CD4-positive, alpha-beta T cell treated with Interleukin-17A for 1 hour (primary cell): ENCODE measurements around the gene EPHA3.
"Not testable (repeated sequence)": the region's sequence is repeated elsewhere in the genome, so short reads cannot be mapped to it uniquely, and the experiment has no call there.

Experiments
- DNase-seq: peaks from one replicate; pipeline ENCODE4 v3.0.0-alpha.2; 2020

The EPHA3 gene

GRCh38 chr3:89289574-89290190 is 182.3 kb downstream of the EPHA3 start:
- DNase-seq: no peak

GRCh38 chr3:89297199-89297598 is 189.8 kb downstream of the EPHA3 start:
- DNase-seq: no peak

DNA sequence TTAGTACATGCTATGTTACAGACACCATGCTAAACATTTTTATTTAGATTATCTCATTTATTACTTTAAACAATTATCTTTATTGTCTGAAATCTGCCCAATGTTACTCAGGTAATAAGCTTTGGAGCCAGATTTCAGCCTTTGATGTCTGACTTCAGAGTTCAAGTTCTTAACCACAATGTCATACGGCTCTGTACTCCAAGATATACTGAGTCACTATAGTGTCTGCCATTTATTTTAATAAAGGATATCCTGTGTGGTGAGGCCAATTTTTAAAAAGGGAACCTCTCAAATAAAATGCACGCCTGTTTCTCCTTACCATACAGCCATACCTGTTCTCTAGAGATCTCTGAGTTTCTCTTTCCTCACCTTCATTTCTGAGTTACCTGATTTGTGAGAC is 193.1 kb downstream of the EPHA3 start:
- no peak for DNase-seq

DNA sequence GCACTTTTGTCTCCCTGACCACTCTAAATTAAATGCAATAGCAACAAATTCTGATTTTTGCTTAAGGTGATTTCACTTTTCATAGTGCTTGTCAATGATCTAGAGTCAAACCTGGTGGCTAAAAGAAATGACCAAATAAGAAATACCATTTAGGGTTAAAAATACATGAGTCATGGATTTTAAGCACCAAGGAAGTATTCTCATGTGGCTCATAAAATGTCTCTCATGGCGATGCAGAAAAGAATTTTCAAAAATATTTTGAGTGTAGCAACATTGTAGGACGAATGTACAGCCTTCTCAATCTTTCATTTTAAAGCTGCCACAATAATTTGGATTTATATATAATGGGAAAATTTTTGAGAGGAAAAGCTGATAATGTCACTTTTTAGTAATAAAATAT is 193.6 kb downstream of the EPHA3 start:
- DNase-seq: no peak

- DNase-seq: no peak
Observed at GRCh38 chr3:89303701-89304100, 196.3 kb downstream of the EPHA3 start.

- DNase-seq: no peak
Observed at GRCh38 chr3:89306540-89306939, 199.1 kb downstream of the EPHA3 start.

DNA sequence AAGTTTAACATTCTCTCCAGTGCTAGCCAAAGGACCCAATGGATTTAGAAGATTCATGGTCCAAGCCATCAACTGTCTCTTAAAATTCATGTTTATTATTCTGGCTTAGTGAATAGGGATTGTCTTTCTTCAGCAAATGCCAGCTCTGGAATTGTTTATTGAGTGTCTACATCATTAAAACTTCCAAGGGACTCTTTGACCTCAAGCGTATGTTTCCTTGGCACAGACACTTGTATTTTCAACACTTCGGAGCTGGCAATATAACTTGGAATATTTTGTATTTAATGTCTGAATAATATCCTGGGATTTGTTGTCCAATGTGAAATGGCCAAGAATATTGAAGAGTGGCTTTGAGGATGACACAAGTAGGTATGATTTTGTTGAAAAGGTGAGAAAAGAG is 204.2 kb downstream of the EPHA3 start:
- DNase-seq: no peak

DNA sequence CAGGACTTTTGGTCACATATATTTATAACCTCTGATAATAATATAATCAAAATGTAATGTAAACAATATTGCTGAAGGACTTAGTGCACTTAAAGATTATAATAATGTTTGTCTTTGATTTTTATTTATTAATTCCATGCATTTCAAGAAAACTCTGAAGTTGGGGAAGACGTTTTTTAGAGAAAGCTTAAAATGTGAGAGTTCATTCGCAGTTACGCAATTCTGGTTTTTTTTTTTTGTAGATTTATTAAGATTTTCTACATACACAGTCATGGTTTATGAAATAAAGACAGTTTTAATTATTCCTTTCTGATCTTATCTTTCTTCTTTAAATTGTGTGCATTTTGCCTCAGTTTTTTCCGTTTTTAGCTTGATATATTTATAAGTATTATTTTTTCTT is 204.7 kb downstream of the EPHA3 start:
- DNase-seq: no peak

- no peak for DNase-seq
Observed at GRCh38 chr3:89314454-89315098, 207.2 kb downstream of the EPHA3 start.

DNA sequence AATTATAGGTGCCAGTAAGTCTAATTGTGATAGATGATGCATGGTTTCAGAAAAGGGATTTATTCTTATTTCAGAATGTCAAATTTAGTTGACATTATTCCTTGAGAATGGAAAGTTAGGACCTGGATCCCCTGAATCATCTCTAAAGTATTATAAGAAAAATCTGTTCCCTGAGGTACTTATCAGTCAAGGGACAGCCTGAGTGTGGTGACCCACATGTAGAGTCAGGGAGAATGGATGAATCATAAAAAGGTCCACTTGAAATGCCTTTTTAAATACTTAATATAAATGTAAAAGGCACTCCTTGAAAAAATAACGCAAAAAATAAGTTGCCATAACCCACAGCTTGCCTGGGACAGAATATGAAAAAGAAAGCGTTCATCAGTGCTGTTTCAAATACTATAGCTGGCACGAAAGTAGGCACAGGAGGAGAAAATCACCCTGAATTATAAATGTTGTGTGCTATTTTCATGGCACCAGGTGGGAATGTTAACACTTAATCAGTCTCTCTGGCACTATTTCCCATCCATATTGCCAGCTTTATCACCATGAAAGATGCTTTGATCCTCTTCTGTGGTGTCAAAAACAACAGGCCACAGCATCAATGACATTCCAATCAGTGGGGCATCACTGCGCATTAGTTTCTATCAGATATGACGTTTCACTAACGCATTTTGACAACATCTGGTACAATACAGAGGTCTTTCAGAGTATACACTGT is 208.5 kb downstream of the EPHA3 start:
- no peak for DNase-seq

- no peak for DNase-seq
Observed at GRCh38 chr3:89320186-89320585, 212.8 kb downstream of the EPHA3 start.

- DNase-seq: no peak
Observed at GRCh38 chr3:89326997-89327396, 219.6 kb downstream of the EPHA3 start.

DNA sequence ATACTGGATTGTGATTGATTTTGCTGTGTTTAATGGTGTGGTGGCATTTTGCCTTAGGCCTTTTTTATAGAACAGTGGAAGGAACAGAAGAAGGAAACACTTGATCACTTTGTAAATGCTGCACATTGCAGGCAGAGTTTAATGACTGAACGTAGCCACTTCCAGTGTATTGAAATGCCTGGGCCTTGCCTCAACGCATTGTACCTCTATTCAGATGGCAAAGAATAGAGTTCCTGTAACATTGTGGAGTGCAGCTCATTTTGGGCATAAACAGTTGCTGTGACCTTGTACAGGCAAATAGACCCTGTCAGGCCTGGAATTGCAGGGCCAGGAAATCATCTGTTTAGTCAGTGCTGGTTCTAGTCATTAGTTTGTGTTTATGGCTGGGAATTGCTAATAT is 225.0 kb downstream of the EPHA3 start:
- DNase-seq: no peak

- DNase-seq: no peak
Observed at GRCh38 chr3:89332793-89333192, 225.4 kb downstream of the EPHA3 start.

DNA sequence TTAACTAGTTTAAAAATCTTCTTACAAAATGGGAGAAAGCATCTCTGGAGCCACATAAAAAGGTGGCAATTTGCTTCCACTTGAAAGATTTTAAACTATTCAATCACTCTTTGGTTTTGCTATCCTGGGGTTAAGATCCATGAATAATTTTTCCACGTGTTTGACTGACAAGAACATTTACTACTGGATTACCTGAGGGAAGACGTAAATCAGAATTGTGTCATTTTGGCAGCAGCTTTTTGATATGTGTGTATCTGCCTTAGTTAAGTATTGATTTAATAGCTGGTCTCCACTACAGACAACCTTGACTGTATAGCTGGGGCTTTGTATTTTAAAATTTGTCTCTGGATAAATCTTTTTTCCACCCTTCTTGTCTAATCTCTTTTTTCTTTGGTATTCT is 228.3 kb downstream of the EPHA3 start:
- no peak for DNase-seq

GRCh38 chr3:89340408-89340807 is 233.0 kb downstream of the EPHA3 start:
- no peak for DNase-seq

DNA sequence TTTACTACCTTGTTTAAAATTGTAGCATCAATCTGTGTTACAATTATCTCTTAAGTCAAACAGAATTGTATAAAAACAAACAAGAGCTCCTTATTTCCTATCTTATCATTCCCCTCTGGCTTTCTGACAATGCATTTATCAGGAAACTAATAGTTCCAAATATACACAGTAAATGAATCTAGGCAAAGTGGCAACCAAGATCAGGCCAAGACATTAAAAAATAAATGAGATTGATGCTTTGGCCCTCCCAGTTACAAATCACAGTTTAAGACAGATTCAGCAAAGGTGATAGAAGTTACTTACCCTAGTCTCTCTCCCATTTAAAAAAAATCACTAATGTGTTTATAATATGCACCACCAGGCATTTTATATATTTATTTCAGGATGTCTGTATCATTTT is 236.7 kb downstream of the EPHA3 start:
- no peak for DNase-seq

- DNase-seq: not testable (repeated sequence)
Observed at GRCh38 chr3:89350935-89351334, 243.5 kb downstream of the EPHA3 start.

DNA sequence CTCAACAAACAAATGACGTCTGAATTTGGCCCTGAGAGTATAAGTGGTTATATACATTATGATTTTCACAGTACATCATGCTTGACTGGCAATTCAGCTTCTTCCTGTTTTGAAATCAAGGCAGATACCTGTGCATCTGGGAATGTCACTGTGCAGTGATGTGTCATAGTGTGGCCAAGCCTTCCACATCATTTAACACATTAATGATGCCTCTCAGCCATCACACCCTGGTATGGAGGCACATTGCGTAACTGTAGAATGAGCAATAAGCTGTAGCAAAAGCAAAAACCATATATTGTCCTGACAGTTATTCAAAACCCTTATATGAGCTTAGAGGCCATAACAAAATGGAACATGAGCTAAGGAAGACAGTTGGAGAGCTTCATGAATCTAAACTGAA is 246.0 kb downstream of the EPHA3 start:
- DNase-seq: no peak

GRCh38 chr3:89358281-89358680 is 250.9 kb downstream of the EPHA3 start:
- DNase-seq: no peak

GRCh38 chr3:89360156-89360555 is 252.7 kb downstream of the EPHA3 start:
- DNase-seq: no peak

DNA sequence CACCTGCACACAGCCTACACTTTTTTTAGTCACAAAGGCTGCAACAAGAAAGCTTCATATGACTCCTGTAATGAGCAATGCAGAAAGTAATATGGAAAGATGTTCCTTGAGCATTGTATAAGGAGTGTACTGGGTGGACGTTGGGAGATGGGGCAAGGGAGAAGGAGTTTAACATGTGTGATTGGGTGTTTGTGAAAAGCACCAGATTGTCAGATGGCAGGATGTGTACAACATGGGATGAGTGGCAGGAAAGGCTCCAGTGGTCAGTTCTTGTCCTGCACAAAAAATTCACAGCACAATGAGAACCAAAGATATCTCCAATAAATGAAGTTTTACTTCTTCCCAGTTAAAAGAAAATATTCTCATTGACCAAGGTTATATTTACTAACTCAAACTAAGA is 255.1 kb downstream of the EPHA3 start:
- no peak for DNase-seq

GRCh38 chr3:89363171-89363570 is 255.8 kb downstream of the EPHA3 start:
- no peak for DNase-seq

DNA sequence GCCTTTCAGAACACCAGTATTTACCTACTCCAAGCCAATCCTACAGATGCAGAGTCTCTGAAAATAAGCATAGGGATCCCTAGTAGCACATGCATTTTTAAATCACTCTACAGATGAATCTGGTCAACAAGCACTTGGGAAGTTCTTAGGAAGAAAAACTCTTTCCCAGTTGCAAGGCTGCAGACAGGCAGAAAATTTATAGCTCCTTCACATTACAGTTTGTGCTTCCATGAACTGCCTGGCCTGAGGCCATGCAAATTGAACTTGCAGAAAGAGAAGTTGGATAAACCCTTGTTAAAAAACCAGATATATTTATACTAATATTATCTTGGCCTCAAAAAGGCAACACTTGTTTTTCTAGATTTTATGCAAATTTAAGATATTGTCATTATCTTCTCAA is 256.9 kb downstream of the EPHA3 start:
- no peak for DNase-seq

DNA sequence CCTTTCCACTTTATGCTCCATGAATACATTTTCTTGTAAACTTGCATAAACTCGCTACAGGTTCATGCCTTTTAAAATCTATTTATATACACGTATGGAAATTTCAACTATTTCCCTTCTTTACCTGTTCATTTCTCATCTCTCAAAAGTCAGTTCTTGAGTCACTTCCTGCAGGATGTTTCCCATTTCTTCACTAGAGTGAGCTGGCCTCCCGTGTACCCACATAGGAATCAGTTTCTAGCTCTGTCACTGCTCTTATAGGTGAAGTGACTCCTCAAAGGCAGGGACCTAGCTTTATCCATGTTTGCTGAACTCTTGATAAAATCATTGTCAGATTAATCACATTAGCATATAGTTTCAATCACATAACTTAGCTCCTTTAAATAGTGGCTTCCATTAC is 259.7 kb downstream of the EPHA3 start:
- no peak for DNase-seq
